ENCODE measurements around the gene SPAG4. TPM values are rescaled to one million over a fixed set of nuclear protein-coding genes. Genes with fewer than 3 reads are reported as not detected.

SPAG4 gene
- total RNA-seq, 1 experiment from 2014 or later, result 1.6 TPM

DNA sequence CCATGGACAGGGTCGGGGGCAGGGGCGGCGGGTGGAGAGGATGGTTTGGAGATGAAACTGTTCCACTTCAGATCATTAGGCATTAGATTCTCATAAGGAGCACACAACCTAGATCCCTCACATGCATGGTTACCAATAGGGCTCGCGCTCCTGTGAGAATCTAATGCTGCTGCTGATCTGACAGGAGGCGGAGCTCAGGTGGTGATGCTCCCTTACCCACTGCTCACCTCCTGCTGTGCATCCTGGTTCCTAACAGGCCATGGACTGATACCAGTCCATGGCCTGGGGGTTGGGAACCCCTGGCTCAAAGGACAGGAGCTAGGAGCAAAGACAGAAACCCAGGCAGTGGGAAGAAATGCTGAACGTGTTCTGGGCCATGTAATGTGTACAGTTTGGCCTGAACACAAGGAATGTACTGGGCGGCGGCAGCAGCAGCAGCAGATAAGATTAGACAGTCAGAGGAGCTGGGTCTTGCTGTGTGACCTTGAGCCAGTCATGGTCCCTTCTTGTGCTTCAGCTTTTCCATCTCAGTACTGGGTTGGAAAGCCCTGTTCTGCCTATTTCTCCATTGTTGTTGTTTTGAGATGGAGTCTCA lies 4.7 kb upstream of the SPAG4 start:
- no TSS peak for BruUV-seq (replicated peaks)
- Mint-ChIP-seq H3K9me3 (ENCODE audit: unreplicated experiment) (no peaks in the 10 kb centered on the region), H3K36me3 (ENCODE audit: insufficient read depth, unreplicated experiment) (no peaks in the 10 kb centered on the region), H3K4me1 (ENCODE audit: insufficient read depth, unreplicated experiment) (no peaks in the 10 kb centered on the region), H3K27ac (ENCODE audit: low read depth, unreplicated experiment) (no peak overlapping the region), H3K4me3 (ENCODE audit: unreplicated experiment) (no peak overlapping the region), H3K27me3 (ENCODE audit: insufficient read depth, unreplicated experiment) (no peaks in the 10 kb centered on the region)
- POLR2A ChIA-PET, result interaction anchor here (0.7 to 0.8 kb wide), 2 partner anchors 27 to 148 kb away, joined by 3 read pairs; no protein-coding TSS in a partner anchor
- TF ChIP-seq, protein P1, sequence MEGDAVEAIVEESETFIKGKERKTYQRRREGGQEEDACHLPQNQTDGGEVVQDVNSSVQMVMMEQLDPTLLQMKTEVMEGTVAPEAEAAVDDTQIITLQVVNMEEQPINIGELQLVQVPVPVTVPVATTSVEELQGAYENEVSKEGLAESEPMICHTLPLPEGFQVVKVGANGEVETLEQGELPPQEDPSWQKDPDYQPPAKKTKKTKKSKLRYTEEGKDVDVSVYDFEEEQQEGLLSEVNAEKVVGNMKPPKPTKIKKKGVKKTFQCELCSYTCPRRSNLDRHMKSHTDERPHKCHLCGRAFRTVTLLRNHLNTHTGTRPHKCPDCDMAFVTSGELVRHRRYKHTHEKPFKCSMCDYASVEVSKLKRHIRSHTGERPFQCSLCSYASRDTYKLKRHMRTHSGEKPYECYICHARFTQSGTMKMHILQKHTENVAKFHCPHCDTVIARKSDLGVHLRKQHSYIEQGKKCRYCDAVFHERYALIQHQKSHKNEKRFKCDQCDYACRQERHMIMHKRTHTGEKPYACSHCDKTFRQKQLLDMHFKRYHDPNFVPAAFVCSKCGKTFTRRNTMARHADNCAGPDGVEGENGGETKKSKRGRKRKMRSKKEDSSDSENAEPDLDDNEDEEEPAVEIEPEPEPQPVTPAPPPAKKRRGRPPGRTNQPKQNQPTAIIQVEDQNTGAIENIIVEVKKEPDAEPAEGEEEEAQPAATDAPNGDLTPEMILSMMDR (IDR thresholded peaks at IDR 0.05; ENCODE audit: unreplicated experiment), result no peak
- DNase-seq (ENCODE audit: unreplicated experiment), result no peak
- CTCF ChIA-PET, result interaction anchor here (0.7 kb wide), 1 partner anchor 20 kb away, joined by 3 read pairs; no protein-coding TSS in a partner anchor
- intact Hi-C loops (cut with micrococcal nuclease), result loop anchor here (10.0 kb wide), 1 partner anchor 96 kb away; no protein-coding TSS in a partner anchor

DNA sequence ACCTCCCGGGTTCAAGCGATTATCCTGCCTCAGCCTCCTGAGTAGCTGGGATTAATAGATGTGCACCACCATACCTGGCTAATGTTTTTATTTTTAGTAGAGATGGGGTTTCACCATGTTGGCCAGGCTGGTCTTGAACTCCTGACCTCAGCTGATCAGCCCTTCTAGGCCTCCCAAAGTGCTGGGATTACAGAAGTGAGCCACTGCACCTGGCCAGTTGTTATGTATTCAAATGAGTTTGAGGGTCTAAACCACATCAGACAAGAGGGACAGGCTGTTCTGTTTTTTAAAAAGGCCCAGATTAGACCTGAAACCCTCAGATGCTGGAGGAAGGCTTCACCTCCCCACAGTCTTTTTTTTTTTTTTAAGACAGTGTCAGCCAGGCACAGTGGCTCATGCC lies 4.1 kb upstream of the SPAG4 start:
- POLR2A ChIA-PET, result interaction anchor here (0.7 to 0.8 kb wide), 3 partner anchors 10 to 148 kb away, joined by 3 read pairs; no protein-coding TSS in a partner anchor
- no TSS peak for BruUV-seq (replicated peaks)
- Mint-ChIP-seq H3K4me3 (ENCODE audit: unreplicated experiment) (no peak overlapping the region), H3K27me3 (ENCODE audit: insufficient read depth, unreplicated experiment) (no peaks in the 10 kb centered on the region), H3K27ac (ENCODE audit: low read depth, unreplicated experiment) (no peak overlapping the region), H3K9me3 (ENCODE audit: unreplicated experiment) (no peaks in the 10 kb centered on the region), H3K36me3 (ENCODE audit: insufficient read depth, unreplicated experiment) (no peaks in the 10 kb centered on the region), H3K4me1 (ENCODE audit: insufficient read depth, unreplicated experiment) (no peaks in the 10 kb centered on the region)
- TF ChIP-seq, protein P1 (IDR thresholded peaks at IDR 0.05; ENCODE audit: unreplicated experiment), result no peak
- intact Hi-C loops (cut with micrococcal nuclease), result loop anchor here (10.0 kb wide), 1 partner anchor 97 kb away; no protein-coding TSS in a partner anchor
- CTCF ChIA-PET, result no interaction called here
- no peak for DNase-seq (ENCODE audit: unreplicated experiment)

DNA sequence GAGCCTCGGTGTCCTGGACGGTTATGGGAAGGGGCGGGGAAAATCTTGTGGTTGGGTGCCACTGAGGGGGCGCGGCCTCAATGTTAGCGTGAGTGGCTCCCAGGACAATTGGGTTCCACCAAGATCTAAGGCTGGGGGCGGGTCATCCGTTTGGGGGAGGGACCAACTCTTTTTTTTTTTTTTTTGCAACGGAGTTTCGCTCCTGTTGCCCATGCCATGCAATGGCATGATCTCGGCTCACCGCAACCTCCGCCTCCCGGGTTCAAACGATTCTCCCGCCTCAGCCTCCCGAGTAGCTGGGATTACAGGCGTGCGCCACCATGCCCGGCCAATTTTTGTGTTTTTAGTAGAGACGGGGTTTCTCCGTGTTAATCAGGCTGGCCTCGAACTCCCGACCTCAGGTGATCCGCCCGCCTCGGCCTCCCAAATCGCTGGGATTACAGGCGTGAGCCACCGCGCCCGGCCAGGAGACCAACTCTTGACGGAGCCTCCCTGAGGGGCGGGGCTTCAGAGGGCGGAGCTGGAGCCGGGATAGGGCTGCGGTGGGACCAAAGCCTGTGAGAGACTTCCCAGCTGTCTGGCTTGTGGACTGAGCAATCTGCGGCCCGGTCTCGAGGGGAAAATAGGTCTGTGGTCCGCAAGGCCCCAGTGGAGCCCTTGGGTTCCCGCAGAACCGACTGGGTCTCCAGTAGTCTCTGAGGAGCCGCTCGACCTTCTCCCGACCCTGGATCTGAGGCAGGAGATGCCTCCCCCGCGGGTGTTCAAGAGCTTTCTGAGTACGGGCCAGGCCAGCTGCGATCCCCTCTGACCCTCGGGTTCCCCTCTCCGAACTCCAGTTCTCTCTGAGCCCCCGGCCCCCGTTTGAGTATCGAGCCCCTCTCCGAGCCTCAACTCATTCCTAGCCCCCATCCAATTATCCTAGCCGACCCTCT lies 1.1 kb downstream of the SPAG4 start:
- H3K4me3 Mint-ChIP-seq (ENCODE audit: unreplicated experiment), result peak overlapping the region; percentile 87
- CTCF ChIA-PET, result interaction anchor here (0.5 to 0.9 kb wide), 3 partner anchors 13 to 586 kb away, joined by 3 to 4 read pairs (median 4); no protein-coding TSS in a partner anchor
- peak overlapping the region; percentile 86 for H3K27ac Mint-ChIP-seq (ENCODE audit: low read depth, unreplicated experiment)
- H3K4me1 Mint-ChIP-seq (ENCODE audit: insufficient read depth, unreplicated experiment), result peaks cover 12% of the 10 kb centered on the region
- intact Hi-C loops (cut with micrococcal nuclease), result loop anchor here (5.0 to 10.0 kb wide), 2 partner anchors 46 to 102 kb away; partner anchors contain the start of genes CPNE1 and RBM12
- DNase-seq (ENCODE audit: unreplicated experiment), result peak; percentile 87
- POLR2A ChIA-PET, result interaction anchor here (0.6 to 6.8 kb wide), 20 partner anchors 10 to 522 kb away, joined by 3 to 124 read pairs (median 4); partner anchors contain the start of genes CPNE1, ERGIC3, MMP24OS and NFS1
- no peaks in the 10 kb centered on the region for H3K9me3 Mint-ChIP-seq (ENCODE audit: unreplicated experiment)
- peaks cover 18% of the 10 kb centered on the region for H3K36me3 Mint-ChIP-seq (ENCODE audit: insufficient read depth, unreplicated experiment)
- H3K27me3 Mint-ChIP-seq (ENCODE audit: insufficient read depth, unreplicated experiment), result no peaks in the 10 kb centered on the region
- BruUV-seq (replicated peaks), result no TSS peak
- TF ChIP-seq, protein P1 (IDR thresholded peaks at IDR 0.05; ENCODE audit: unreplicated experiment), result no peak

Data from MCF 10A (cell line).